ENCODE data around the gene CZIB.

CZIB gene

DNA sequence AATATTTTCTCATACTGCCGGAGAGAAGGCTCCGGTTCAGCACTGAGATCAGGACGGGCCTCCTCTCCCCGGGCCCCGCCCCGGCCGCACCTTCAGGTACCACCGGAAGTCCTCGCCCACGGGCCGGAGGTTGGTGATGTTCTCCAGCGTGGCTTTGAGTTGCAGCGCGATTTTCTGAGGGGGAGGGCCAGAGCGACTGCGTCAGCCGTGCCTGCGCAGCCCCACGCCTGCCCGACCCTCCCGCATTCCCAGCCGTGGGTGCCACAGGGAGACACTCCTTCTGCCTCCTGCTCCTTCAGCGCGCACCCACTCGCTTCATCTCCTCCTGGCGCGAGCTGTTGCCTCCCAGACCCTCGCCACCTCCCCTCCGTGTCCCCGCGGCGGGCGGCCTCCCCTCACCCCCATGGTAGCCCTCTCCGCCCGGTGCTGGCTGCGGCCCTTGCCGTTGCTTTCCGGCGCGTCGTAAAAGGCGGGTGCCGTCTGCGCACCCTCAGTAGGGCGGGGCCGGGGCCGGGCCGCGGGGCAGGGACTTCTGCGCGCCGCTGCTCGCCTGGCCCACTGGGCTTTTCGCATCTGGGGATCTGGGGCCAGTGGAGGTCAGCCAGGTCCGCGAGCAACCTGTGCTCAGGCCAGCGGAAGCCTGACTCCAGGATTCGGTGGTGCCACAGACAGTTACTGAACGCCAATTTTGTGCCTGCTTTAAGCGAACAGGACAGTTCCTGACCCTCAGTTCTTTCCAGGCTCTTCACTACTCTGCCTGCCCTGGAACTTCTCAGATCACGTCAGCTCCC lies at the start of gene CZIB:
TSS of gene CZIB (minus strand) at position 464 of the 791 bp plus-strand sequence. CDS start at position 405, 59 bp downstream.
- DNase-seq (ENCODE audit: low read depth in 4 of 4, low spot score in 1 of 4), result peak; percentile 88 to 95 (median 94)

DNA sequence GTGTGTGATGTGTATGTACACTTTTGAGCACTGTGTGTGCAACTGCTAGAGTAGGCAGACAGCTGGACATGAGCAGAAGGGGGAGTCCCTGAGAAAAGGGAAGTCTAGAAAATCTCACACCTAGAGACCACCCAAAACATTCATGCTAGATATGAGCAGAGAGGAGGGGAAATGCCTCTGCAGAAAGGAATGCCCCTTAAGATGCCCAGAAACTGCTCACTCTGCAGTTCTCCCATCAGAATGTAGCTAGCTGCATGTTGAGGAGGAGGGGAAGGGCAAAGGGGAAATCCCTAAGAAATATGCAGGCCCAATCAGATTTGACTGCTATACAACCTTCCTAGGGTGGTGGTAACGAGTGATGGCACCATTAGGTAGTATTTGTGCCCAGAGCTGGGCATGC lies 49.7 kb upstream of the CZIB start:
- DNase-seq (ENCODE audit: low read depth in 4 of 4, low spot score in 1 of 4), result no peak

DNA sequence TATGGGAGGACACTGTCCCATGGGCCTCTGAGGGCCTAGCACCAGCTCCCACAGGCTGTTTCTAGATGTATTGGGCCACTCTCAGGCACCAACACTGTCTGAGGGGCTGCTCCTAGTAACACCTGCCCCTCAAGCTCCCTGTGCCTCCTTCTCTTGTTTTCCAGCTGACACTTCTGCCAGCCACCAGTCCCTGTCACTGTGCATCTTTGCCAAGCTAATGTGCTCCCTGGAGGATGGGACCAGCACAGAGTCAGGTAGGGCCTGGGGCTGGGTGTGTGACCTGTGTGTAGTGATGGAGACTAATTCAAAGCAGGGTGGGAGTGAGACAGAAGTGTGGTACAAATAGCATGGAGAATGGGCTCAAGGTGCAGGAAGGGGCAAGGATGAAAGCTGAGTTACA lies 47.3 kb upstream of the CZIB start:
- no peak for DNase-seq (ENCODE audit: low read depth in 4 of 4, low spot score in 1 of 4)

DNA sequence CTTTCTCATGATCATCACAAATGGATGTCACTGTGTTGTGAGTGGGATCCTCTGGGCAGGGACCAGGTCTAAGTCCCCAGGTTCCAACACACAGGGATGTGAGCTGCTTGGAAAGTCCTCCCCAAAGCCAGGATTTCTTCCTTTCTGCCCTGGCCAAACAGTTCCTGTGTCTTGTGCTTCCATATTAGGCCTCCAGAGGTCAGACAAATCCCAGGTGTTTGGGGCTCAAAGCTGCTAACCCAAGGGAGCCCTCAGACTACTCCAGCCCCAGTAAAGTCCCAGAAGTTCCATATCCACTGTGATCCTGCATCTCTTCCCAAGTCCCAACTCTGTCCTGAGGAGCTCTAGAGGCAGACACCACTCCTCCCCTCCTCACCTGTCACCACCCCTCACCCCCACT lies 45.6 kb upstream of the CZIB start:
- DNase-seq (ENCODE audit: low read depth in 4 of 4, low spot score in 1 of 4), result no peak

DNA sequence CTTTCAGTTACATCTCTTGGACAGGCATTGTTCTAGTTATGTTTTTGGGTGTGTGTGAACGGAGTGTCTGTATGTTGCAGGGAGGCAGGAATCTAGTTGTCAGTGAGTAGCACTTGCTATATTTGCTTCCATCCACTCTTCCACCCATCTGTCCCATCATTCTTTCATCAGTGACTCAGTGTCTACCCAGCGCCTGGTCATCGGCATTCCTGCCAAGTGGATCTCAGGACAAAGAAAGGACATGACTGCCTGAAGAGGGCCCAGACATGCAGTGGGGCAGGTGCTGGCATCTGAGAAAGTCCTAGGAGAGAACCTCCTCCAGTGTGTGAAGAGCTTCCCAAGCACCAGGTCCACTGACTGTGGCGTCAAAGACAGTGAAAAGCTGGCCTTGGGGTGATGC lies 45.1 kb upstream of the CZIB start:
- no peak for DNase-seq (ENCODE audit: low read depth in 4 of 4, low spot score in 1 of 4)

DNA sequence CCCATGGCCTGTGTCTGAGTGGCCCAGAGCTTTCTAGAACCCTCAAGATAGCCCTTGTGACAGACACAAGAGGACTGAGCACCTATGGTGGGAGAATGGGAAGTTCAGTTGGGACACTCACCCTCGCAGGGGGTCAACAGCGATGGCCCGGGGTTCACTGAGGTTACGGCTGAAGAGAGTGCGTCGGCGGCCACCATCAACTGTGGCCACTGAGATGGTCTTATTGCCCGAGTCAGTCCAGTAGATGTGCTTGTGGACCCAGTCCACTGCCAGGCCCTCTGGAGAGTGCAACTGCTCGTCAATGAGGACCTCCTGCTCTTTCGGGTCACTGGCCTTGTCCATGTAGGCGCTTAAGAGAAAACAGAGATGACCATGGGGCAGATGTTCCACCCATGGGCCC lies 43.6 kb upstream of the CZIB start:
- DNase-seq (ENCODE audit: low read depth in 4 of 4, low spot score in 1 of 4), result no peak

DNA sequence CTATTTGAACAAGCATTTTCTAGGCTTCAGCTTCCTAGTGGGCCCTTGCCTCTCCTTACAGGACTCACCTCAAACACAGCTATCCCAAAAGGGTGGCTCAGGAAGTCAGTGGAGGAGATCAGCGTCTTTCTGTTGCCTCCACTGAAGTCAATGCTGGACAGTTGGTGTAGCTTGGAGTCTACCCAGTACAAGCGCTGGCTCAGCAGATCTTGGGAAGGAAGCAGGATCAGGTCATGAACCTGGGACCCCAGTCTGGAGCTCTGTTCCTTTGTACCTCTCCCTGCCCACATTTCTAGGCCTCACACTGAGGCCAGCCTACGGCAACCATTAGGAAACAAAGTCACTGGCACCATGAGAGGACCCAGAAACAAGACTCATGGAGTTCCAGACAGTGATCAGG lies 41.6 kb upstream of the CZIB start:
- no peak for DNase-seq (ENCODE audit: low read depth in 4 of 4, low spot score in 1 of 4)

DNA sequence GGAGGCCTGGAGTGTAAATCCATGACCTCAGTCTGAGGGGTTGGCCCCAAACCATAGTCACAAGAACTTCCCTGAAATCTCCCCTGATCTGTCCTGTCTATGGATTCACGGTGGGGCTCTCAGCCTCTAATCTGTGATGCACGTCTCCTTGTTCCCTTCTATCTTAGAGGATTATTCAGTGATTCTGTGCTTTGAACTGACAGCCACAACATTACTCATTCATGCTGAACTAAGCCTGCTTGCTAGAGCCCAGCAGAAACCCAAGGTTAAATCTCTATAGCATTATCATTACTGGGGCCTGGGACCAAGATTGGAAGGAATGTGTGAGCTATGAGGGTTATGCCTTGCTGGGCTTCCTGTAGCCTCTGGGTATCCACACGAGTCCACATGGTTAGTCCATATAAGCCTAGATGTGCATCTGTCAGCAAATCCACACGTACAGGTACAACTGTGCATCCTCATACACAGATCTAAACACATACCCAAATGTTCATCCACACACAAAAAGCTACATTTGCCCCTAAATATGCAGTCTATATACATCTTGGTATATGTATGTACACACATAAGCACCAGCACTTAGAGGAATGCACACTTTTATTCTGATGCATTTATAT lies 40.3 kb upstream of the CZIB start:
- no peak for DNase-seq (ENCODE audit: low read depth in 4 of 4, low spot score in 1 of 4)

DNA sequence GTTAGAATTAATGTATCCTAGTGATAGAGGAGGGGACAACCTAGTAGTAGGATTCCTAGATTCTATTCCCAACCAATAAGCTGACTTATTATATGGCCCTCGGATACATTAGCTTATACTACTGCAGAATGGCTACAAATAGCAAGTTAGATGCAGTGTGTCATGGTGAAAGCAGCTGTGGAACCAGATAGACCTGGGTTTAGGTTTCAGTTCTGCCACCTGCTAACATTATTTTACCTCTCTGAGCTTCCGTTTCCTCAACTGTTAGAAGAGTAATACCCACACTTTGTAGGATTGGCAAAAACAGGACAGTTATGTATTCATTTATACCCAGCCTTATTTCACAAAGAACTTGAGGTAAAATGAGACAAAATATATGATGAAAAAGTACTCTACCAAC lies 39.5 kb upstream of the CZIB start:
- DNase-seq (ENCODE audit: low read depth in 4 of 4, low spot score in 1 of 4), result no peak

DNA sequence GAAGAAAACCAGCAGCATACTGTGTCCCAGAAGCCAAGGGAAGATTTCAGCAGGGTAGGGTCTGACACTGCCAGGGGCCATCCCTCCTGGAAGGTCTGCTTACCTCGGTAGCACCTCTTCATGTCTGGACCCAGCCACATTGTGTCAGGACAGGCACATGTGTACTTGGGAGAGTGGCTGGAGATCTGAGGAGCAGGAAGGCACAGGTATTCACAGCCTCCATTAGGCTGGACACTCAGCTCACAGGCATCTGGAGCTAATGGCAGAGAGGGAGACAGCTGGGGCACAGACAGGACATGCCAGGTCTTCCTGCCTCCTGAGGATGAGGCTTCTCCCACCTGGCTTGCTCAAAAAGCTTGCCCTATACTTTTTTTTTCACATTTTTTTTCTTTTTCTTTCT lies 37.8 kb upstream of the CZIB start:
- no peak for DNase-seq (ENCODE audit: low read depth in 4 of 4, low spot score in 1 of 4)

DNA sequence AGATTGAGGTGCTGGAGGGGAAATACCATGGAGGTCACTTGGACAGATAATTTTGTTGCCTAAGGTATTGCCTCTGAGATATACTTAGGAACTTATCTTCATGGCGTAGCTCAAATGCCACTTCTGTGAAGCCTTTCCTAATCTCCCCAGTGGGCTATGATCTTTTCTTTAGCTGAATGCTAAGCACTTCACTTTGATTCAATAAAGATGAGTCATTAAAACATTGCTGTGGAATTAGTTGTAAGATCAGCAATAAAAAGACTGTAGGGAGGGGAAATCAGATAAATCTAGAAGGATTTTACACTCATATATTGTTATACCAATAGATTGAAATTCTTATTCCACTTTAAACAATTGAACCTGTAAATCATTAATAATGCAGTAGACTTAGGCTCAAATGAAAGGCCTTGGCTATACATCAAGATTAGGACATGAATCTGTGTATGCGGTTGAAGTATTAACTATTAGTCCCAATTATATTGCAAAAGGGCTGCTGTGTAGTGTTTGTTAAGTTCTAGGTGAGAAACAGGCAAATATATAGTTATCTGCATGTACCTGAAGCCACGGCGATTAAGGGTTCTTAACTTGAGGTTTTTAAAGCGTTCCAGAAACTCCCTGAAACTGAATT lies 37.1 kb upstream of the CZIB start:
- no peak for DNase-seq (ENCODE audit: low read depth in 4 of 4, low spot score in 1 of 4)

DNA sequence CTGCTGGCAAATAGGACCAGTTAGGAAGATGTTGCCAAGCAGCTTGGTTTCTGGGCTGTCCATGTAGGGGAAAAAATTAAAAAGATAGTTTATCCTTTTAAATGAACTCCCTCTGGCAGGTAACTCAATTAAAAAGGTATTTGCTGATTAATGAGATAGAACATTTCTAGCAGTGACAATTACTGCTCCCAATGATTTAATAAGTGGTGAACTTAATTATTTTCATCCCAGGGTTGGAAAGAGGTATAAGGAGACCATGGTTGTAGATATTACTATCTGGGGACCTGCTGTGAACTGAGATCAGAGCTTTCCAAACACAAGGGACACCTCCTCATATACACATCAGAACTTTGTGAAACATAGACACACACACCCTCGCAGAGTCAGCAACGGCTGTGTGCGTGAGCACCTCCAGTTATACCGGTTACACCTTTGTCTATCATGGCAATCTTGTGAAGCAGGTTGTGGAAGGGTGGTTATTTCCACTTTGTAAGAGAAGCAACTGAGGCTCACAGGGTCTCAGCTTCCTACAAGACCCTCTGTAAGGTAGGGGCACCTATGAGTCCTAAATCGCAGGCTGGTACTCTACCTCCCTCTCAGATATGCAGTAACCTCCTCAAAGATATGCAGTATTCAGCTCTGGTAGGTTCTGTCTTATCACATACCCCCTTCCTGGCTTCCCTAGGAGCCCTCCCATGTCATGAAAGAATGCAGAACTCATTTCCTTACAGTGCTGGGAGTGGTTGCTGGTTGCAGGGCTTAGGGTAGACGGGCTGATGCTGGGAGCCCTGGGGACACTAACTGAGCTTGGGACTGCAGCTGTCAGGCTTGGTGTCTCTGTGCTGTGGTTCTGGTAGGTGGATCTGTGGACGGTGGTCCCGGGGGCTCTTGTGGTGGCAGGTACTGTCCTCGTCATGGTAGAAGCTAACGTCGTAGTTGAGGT lies 36.3 kb upstream of the CZIB start:
- no peak for DNase-seq (ENCODE audit: low read depth in 4 of 4, low spot score in 1 of 4)

DNA sequence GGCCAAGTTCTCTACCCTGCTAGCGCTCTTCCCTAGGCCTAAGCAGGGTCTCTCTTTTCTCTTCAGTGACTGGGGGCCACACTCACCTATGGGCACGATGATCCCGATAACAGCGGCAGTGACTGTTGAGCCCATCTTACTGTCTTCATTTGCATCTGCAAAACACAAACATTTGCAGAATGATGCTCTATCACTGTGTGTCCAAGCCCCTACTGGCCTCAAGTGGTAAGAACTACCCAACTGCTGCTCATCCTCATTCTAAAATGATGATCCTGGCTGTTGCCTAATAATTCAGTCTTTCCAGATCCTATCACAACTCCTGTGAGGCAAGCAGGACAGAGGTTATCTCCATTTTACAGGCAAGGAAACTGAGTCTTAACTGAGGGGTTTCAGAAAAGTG lies 34.6 kb upstream of the CZIB start:
- DNase-seq (ENCODE audit: low read depth in 4 of 4, low spot score in 1 of 4), result no peak

DNA sequence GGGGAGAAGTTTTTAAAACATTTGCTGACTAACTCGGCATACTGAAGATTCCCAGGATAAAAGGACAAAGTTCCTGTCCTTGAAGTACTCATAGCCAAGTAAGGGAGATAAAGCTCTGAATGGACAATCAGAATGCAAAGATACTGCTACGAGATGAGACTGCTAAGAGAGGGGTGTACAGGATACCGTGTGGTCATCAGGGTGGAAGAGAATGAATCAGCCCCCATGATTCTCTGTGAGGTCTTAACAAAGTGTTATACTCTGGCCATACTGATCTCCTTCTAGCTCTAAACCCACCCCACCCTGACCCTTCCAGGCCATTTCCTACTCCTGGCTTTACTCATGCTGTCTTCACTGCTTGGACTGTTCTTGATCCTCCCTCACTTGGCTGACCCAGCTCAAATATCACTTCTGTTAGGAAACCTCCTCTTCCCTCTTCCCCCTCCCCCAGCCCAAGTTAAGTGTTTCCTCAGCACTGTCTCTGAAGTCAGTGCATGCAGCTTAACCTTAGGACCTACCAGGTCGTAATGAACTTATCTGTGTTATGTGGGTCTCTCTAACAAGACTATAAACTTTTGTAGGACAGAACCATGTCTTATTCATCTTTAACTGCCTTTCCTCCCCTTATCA lies 33.7 kb upstream of the CZIB start:
- no peak for DNase-seq (ENCODE audit: low read depth in 4 of 4, low spot score in 1 of 4)

DNA sequence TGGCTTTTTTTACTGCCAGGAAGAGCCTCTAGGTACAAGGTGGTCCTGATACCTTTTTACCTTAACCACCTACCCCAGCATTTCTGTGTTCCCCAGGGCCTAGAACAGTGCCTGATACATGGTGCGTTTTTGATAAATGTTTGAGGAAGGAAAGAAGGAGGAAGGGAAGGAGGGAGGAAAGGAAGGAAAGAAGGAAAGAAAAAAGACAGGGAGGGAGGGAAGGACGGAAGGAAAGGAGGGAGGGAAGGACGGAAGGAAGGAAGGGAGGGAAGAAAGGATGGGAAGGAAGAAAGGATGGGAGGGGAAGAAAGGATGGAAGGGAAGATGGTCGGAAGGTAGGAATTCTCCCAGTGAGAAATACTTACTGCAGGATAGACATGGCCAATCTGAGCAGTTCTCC lies 29.9 kb upstream of the CZIB start:
- no peak for DNase-seq (ENCODE audit: low read depth in 4 of 4, low spot score in 1 of 4)

DNA sequence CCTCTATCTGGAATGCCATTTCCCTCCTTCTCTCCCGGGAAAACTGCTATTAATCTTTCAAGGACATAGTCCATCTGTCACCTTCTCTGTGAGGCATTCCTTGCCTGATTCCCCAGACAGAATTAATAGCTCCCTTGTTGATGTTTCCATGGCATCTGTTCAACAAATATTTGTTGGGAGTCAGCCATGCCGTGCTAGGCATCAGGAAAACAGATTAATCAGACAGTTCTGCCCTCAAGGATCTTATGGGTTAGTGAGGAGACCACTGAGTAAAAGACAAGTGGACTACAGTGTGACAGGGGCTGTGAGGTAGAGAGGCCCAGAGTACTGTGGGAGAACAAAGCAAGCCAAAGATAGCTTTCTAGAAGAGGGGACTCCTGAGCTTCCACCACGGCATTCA lies 29.3 kb upstream of the CZIB start:
- DNase-seq (ENCODE audit: low read depth in 4 of 4, low spot score in 1 of 4), result no peak

DNA sequence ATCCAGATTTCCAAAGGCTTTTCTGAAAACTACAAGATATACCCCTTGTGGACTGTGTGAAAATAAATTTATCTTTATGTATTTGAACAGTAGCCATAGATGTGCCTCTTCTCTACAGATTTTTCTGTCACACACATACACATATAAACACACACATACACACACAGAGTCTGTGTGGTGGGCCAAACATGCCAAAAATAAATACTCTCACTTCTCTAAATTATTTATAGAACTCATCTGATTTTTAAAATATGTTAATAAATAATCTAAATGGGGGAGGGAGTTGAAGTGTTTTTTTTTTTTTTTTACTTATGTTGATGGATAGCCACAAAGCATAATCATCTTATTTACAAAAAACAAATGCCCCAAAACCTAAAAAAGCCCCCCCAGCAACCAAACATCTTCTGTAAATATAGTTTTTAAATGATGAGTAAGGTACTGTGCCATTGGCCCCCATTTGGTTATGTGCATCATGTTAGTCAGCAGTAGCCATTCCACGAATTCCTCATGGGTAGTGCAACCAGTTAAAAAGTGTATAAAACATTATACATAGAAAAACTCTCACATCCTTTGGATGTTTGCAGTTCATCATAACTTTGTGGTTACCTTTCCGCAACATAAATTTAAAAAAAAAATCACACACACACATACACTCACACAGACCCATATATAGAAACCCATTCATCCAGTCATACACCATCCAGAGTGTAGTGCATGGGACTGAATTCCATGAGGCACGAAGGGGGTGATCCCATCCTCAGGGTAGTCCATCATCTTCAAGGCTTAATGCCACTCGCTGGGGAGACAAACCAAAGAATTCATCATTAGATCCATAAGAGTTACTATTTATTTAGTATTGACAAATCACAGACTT lies 26.1 kb upstream of the CZIB start:
- DNase-seq (ENCODE audit: low read depth in 4 of 4, low spot score in 1 of 4), result no peak

DNA sequence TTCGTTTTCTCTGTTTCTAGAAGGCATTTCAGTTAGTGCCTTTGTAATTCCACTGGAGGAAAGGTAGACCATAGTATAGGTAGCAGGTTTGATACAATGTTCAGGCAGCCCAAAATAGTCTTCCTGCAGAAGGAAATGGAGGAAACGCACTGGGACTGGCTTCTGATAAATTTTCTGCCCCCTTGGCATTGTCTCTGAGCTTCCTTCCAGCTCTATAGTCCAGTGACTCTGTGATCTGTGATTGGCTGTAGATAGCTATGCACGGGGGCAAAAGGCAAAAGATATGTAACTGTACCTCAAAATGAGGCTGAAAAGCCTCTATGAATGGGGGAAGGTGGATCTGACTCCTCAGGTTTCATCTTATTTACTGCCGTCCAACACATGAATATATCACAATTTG lies 23.7 kb upstream of the CZIB start:
- no peak for DNase-seq (ENCODE audit: low read depth in 4 of 4, low spot score in 1 of 4)

DNA sequence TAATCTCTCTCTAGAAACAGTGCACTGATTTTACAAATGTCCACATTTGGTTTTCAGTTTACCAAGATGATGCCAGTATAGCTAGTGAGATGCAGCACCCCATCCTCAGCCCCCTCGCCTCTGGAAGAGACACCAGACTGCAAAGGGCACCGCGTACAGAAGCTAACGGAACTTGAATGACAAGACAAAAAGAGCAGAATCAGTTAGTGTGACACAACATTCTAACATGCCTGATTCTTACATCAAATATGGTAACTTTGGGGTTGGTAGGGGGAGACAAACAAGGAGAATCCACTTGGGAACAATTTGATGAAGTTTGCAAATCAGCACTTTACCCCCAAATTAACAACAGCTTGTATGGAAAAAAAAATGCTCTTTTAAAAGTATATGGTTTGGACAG lies 21.9 kb upstream of the CZIB start:
- DNase-seq (ENCODE audit: low read depth in 4 of 4, low spot score in 1 of 4), result no peak

DNA sequence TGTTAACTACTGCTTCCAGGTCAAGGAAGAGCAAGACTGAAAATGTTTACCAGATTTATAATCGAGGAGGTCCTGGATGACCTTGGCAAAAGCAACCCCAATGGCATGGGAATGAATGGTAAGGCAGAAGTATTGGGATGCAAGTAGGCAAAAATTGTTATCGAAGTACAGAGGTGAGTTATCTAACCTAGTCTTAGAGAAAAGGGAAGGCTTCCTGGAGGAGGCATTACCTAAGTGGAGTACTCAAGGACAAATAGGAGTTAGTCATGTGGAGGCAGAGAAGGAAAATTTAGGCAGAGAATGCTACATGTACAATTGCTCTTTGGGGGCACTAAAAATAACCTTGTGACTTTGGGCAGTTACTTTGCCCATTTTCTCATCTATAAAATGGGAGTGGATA lies 21.4 kb upstream of the CZIB start:
- DNase-seq (ENCODE audit: low read depth in 4 of 4, low spot score in 1 of 4), result no peak
